ENCODE data around the gene RPP25. TPM values are rescaled to one million over a fixed set of nuclear protein-coding genes. Genes with fewer than 3 reads are reported as not detected.

RPP25 gene
- total and polyA plus RNA-seq, 10 of the 15 experiments (the other 5 are each of a cell fraction or from before 2014, with no cell fraction given), result 0.41 to 10.8 (median 4.7) TPM

DNA sequence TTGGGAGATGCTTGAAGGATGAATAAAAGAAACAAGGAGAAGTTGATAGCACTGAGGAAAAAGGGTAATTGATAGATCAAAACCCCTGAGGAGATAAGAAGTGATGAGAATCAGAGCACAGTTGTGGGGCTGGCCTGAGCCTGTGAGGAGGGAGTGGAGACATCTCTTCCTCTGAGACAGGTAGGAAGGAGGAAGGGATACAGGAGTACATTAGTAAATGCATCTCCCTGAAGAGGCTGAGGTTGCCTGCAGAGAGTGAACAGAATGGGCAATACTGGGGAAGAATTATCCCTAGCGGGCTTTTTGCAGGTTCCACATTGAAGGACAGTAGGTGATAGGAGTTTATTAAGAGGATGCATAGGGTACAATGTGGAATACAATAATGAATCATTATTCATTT lies 21.5 kb upstream of the RPP25 start:
- SMC1A ChIA-PET (ENCODE audit: uncharacterized antibody, unreplicated experiment), result interaction anchor here (1.1 to 1.8 kb wide), 2 partner anchors 10 kb away, joined by 4 read pairs; no protein-coding TSS in a partner anchor
- POLR2A ChIA-PET, result no interaction called here
- H3K4me3 ChIP-seq, result no peak overlapping the region
- no peak overlapping the region for H3K4me2 ChIP-seq (ENCODE audit: control insufficient read depth, insufficient read depth)
- H3K9me3 ChIP-seq (replicated peaks; ENCODE audit: control insufficient read depth, insufficient read depth, low read length), result no peaks in the 10 kb centered on the region
- in situ Hi-C loops (cut with MboI) (no loop called here), intact Hi-C loops (cut with micrococcal nuclease; ENCODE audit: unreplicated experiment) (no loop called here)
- BruUV-seq (replicated peaks), result no TSS peak
- RAD21 ChIA-PET (ENCODE audit: unreplicated experiment), result interaction anchor here (0.7 kb wide), 1 partner anchor 20 kb away, joined by 3 read pairs; no protein-coding TSS in a partner anchor
- ATAC-seq (no peak), FAIRE-seq (no peak), DNase-seq (ENCODE audit: low read depth, low spot score) (no peak)
- CTCF ChIA-PET, result interaction anchor here (1.2 to 1.6 kb wide), 2 partner anchors 10 to 17 kb away, joined by 4 to 6 read pairs; no protein-coding TSS in a partner anchor
- H3K4me1 ChIP-seq (ENCODE audit: control insufficient read depth, insufficient read depth, low read length), result no peaks in the 10 kb centered on the region
- H3K27me3 ChIP-seq (replicated peaks in 1 of 2; ENCODE audit: control insufficient read depth in 2 of 2, insufficient read depth in 2 of 2, low read length in 1 of 2), result no peaks in the 10 kb centered on the region
- no peak for TF ChIP-seq MTA3 (IDR thresholded peaks at IDR 0.05; ENCODE audit: borderline replicate concordance, low read length)
- TF ChIP-seq CHD1 (IDR thresholded peaks at IDR 0.05; ENCODE audit: low read depth, low read length), result no peak
- no peak for TF ChIP-seq LARP7 (IDR thresholded peaks at IDR 0.05)
- no peak for TF ChIP-seq RAD51 (IDR thresholded peaks at IDR 0.05)
- TF ChIP-seq ETV6 (conservative IDR thresholded peaks at IDR 0.05 in 1 of 2, IDR thresholded peaks at IDR 0.05 in 1 of 2; ENCODE audit: borderline replicate concordance in 1 of 2, low read depth in 1 of 2), result no peak
- TF ChIP-seq GABPA (IDR thresholded peaks at IDR 0.05; ENCODE audit: low read depth), result no peak
- TF ChIP-seq, protein P1, sequence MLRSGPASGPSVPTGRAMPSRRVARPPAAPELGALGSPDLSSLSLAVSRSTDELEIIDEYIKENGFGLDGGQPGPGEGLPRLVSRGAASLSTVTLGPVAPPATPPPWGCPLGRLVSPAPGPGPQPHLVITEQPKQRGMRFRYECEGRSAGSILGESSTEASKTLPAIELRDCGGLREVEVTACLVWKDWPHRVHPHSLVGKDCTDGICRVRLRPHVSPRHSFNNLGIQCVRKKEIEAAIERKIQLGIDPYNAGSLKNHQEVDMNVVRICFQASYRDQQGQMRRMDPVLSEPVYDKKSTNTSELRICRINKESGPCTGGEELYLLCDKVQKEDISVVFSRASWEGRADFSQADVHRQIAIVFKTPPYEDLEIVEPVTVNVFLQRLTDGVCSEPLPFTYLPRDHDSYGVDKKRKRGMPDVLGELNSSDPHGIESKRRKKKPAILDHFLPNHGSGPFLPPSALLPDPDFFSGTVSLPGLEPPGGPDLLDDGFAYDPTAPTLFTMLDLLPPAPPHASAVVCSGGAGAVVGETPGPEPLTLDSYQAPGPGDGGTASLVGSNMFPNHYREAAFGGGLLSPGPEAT (IDR thresholded peaks at IDR 0.05; ENCODE audit: low read depth), result no peak
- no peak for TF ChIP-seq BMI1 (IDR thresholded peaks at IDR 0.05; ENCODE audit: borderline replicate concordance)
- no peak for TF ChIP-seq SUPT20H (IDR thresholded peaks at IDR 0.05; ENCODE audit: borderline replicate concordance, control insufficient read depth, low read depth, low read length)
- H4K20me1 ChIP-seq (ENCODE audit: control insufficient read depth, insufficient read depth), result no peaks in the 10 kb centered on the region
- no peaks in the 10 kb centered on the region for H3K36me3 ChIP-seq (ENCODE audit: control insufficient read depth in 2 of 2, insufficient read depth in 2 of 2, low read length in 1 of 2)
- WGBS (ENCODE audit: insufficient coverage, insufficient replicate concordance, low lambda C conversion rate, missing lambda C conversion rate), result 55% methylated on average over 1 of the region's 1 CpG
- no peaks in the 10 kb centered on the region for H3K79me2 ChIP-seq (ENCODE audit: control insufficient read depth, insufficient read depth, low read length)
- no peak overlapping the region for H3K9ac ChIP-seq (ENCODE audit: control insufficient read depth, insufficient read depth, low read length)
- H3K27ac ChIP-seq (ENCODE audit: control insufficient read depth, insufficient read depth), result no peak overlapping the region
- H2AFZ ChIP-seq (ENCODE audit: control insufficient read depth, low read depth, low read length), result no peak overlapping the region

Data from GM12878 (cell line).